GM18508 (cell line): Measurements from ENCODE around the gene TMTC1.
"Not testable (repeated sequence)": the region's sequence is repeated elsewhere in the genome, so short reads cannot be mapped to it uniquely, and the experiment has no call there.

Source experiments
- ATAC-seq: cut with Tn5 transposase; IDR thresholded peaks from one replicate; pipeline ENCODE4 v1.9.1; 2021; ENCODE audit warnings: moderate number of reproducible peaks; ENCODE audit not compliant: insufficient read depth, unreplicated experiment

Gene TMTC1

GRCh38 chr12:29783773-29784666 lies at the start of gene TMTC1:
Gene TMTC1, minus strand, starts transcription at chr12:29783942. Its CDS starts 191 bp downstream, at chr12:29783751.
- no peak for ATAC-seq

GRCh38 chr12:29831173-29831572 lies 47.4 kb upstream of the TMTC1 start:
- ATAC-seq = no peak

- ATAC-seq = no peak
These were observed 46.6 kb upstream of the TMTC1 start for GRCh38 chr12:29830391-29830790.

GRCh38 chr12:29818916-29819623 lies 35.3 kb upstream of the TMTC1 start:
- no peak for ATAC-seq

- ATAC-seq = no peak
These were observed 33.4 kb upstream of the TMTC1 start for GRCh38 chr12:29816874-29817725.

- ATAC-seq = not testable (repeated sequence)
These were observed 26.0 kb upstream of the TMTC1 start for GRCh38 chr12:29809616-29810361.

GRCh38 chr12:29807129-29807528 lies 23.4 kb upstream of the TMTC1 start:
- ATAC-seq = no peak

- ATAC-seq = no peak
These were observed 20.3 kb upstream of the TMTC1 start for GRCh38 chr12:29804019-29804418.

GRCh38 chr12:29799591-29799990 lies 15.8 kb upstream of the TMTC1 start:
- no peak for ATAC-seq

- ATAC-seq = no peak
These were observed 14.0 kb upstream of the TMTC1 start for GRCh38 chr12:29797565-29798355.

GRCh38 chr12:29796823-29797263 lies 13.1 kb upstream of the TMTC1 start:
- no peak for ATAC-seq

- no peak for ATAC-seq
These were observed 12.0 kb upstream of the TMTC1 start for GRCh38 chr12:29795715-29796114.

- no peak for ATAC-seq
These were observed 11.1 kb upstream of the TMTC1 start for GRCh38 chr12:29794862-29795261.

- ATAC-seq = no peak
These were observed 9.1 kb upstream of the TMTC1 start for GRCh38 chr12:29792853-29793252.

GRCh38 chr12:29792132-29792531 lies 8.4 kb upstream of the TMTC1 start:
- ATAC-seq = no peak

GRCh38 chr12:29782871-29783772 lies 620 bp downstream of the TMTC1 start:
- ATAC-seq = peak; percentile 9

GRCh38 chr12:29782285-29782870 lies 1.4 kb downstream of the TMTC1 start:
- peak; percentile 67 for ATAC-seq
